Transverse colon (tissue), 4 donors: Measurements from ENCODE around the gene FGF22.
"Not testable (repeated sequence)": the region's sequence is repeated elsewhere in the genome, so short reads cannot be mapped to it uniquely, and the experiment has no call there.

Experiments
- CTCF ChIP-seq, 5 experiments: fragments of 200-600 bp in 3 of 5; fragments of 450-650 bp in 2 of 5; sonication (generic) in 3 of 5; IDR thresholded peaks; 1 replicate in 2 of 5; 2 replicates in 3 of 5; pipeline ENCODE4 v1.5.1; 2016 to 2017; ENCODE audit warnings: antibody characterized with exemption in 5 of 5, inconsistent platforms in 3 of 5, mild to moderate bottlenecking in 2 of 5, moderate library complexity in 1 of 5
- EP300 ChIP-seq: sonication (generic); formaldehyde crosslinking; IDR thresholded peaks from one replicate; pipeline ENCODE4 v1.6.1; 2017; ENCODE audit warnings: antibody characterized with exemption, low read depth
- POLR2A ChIP-seq: fragments of 450-650 bp; IDR thresholded peaks from one replicate; pipeline ENCODE4 v1.6.1; 2016; ENCODE audit warnings: antibody characterized with exemption, mild to moderate bottlenecking, moderate library complexity
- POLR2AphosphoS5 ChIP-seq, 3 donors: sonication (generic); formaldehyde crosslinking; IDR thresholded peaks; one replicate each; pipeline ENCODE4 v1.6.1; 2016; ENCODE audit warnings: antibody characterized with exemption in 3 of 3

- TF ChIP-seq CTCF (IDR thresholded peaks at IDR 0.05); POLR2A; EP300; POLR2AphosphoS5 (IDR thresholded peaks at IDR 0.05): not testable (repeated sequence)
These were observed 35.9 kb upstream of the FGF22 start for GRCh38 chr19:603779-604178.
